ENCODE results near the gene PAXX. TPM values are rescaled to one million over a fixed set of nuclear protein-coding genes. Genes with fewer than 3 reads are reported as not detected.

The PAXX gene
- total and polyA plus RNA-seq, 9 of the 15 experiments (the other 6 are each of a cell fraction or from before 2014, with no cell fraction given) = 1.2 to 175 (median 38.5) TPM

GRCh38 chr9:136970361-136970760 is 21.9 kb upstream of the PAXX start (continued):
- TF ChIP-seq, protein P1, sequence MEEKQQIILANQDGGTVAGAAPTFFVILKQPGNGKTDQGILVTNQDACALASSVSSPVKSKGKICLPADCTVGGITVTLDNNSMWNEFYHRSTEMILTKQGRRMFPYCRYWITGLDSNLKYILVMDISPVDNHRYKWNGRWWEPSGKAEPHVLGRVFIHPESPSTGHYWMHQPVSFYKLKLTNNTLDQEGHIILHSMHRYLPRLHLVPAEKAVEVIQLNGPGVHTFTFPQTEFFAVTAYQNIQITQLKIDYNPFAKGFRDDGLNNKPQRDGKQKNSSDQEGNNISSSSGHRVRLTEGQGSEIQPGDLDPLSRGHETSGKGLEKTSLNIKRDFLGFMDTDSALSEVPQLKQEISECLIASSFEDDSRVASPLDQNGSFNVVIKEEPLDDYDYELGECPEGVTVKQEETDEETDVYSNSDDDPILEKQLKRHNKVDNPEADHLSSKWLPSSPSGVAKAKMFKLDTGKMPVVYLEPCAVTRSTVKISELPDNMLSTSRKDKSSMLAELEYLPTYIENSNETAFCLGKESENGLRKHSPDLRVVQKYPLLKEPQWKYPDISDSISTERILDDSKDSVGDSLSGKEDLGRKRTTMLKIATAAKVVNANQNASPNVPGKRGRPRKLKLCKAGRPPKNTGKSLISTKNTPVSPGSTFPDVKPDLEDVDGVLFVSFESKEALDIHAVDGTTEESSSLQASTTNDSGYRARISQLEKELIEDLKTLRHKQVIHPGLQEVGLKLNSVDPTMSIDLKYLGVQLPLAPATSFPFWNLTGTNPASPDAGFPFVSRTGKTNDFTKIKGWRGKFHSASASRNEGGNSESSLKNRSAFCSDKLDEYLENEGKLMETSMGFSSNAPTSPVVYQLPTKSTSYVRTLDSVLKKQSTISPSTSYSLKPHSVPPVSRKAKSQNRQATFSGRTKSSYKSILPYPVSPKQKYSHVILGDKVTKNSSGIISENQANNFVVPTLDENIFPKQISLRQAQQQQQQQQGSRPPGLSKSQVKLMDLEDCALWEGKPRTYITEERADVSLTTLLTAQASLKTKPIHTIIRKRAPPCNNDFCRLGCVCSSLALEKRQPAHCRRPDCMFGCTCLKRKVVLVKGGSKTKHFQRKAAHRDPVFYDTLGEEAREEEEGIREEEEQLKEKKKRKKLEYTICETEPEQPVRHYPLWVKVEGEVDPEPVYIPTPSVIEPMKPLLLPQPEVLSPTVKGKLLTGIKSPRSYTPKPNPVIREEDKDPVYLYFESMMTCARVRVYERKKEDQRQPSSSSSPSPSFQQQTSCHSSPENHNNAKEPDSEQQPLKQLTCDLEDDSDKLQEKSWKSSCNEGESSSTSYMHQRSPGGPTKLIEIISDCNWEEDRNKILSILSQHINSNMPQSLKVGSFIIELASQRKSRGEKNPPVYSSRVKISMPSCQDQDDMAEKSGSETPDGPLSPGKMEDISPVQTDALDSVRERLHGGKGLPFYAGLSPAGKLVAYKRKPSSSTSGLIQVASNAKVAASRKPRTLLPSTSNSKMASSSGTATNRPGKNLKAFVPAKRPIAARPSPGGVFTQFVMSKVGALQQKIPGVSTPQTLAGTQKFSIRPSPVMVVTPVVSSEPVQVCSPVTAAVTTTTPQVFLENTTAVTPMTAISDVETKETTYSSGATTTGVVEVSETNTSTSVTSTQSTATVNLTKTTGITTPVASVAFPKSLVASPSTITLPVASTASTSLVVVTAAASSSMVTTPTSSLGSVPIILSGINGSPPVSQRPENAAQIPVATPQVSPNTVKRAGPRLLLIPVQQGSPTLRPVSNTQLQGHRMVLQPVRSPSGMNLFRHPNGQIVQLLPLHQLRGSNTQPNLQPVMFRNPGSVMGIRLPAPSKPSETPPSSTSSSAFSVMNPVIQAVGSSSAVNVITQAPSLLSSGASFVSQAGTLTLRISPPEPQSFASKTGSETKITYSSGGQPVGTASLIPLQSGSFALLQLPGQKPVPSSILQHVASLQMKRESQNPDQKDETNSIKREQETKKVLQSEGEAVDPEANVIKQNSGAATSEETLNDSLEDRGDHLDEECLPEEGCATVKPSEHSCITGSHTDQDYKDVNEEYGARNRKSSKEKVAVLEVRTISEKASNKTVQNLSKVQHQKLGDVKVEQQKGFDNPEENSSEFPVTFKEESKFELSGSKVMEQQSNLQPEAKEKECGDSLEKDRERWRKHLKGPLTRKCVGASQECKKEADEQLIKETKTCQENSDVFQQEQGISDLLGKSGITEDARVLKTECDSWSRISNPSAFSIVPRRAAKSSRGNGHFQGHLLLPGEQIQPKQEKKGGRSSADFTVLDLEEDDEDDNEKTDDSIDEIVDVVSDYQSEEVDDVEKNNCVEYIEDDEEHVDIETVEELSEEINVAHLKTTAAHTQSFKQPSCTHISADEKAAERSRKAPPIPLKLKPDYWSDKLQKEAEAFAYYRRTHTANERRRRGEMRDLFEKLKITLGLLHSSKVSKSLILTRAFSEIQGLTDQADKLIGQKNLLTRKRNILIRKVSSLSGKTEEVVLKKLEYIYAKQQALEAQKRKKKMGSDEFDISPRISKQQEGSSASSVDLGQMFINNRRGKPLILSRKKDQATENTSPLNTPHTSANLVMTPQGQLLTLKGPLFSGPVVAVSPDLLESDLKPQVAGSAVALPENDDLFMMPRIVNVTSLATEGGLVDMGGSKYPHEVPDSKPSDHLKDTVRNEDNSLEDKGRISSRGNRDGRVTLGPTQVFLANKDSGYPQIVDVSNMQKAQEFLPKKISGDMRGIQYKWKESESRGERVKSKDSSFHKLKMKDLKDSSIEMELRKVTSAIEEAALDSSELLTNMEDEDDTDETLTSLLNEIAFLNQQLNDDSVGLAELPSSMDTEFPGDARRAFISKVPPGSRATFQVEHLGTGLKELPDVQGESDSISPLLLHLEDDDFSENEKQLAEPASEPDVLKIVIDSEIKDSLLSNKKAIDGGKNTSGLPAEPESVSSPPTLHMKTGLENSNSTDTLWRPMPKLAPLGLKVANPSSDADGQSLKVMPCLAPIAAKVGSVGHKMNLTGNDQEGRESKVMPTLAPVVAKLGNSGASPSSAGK (IDR thresholded peaks at IDR 0.05) = no peak
- TF ChIP-seq GABPA (tag; conservative IDR thresholded peaks at IDR 0.05; ENCODE audit: low read depth) = no peak

All from K562 (cell line).